ENCODE data around the gene SIMC1.

SIMC1 gene

DNA sequence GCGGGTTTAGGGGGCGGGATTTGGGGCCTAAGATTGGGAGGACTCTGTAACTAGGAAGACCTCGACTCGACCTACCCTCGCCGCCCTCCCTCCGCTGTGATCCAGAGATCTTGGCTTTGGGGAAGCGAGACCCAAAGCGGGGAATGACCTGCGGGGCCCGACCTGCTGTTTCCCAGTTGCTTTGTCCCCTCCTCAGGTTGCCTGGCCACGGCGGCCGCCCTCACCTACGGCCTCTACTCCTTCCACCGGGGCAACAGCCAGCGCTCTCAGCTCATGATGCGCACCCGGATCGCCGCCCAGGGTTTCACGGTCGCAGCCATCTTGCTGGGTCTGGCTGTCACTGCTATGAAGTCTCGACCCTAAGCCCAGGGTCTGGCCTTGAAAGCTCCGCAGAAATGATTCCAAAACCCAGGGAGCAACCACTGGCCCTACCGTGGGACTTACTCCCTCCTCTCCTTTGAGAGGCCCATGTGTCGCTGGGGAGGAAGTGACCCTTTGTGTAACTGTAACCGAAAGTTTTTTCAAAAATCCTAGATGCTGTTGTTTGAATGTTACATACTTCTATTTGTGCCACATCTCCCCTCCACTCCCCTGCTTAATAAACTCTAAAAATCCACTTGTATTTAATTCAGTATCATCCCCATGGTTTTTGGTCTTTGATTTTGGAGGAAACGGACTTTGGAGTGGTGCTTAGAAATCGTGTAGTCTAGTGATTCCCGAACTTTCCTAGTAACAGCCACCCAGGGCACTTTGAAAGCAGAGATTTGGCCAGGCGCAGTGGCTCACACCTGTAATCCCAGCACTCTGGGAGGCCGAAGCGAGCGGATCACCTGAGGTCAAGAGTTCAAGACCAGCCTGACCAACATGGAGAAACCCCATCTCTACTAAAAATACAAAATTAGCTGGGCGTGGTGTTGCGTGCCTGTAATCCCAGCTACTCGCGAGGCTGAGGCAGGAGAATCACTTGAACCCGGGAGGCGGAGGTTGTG is 151.2 kb downstream of the SIMC1 start:
- DNase-seq = no peak

DNA sequence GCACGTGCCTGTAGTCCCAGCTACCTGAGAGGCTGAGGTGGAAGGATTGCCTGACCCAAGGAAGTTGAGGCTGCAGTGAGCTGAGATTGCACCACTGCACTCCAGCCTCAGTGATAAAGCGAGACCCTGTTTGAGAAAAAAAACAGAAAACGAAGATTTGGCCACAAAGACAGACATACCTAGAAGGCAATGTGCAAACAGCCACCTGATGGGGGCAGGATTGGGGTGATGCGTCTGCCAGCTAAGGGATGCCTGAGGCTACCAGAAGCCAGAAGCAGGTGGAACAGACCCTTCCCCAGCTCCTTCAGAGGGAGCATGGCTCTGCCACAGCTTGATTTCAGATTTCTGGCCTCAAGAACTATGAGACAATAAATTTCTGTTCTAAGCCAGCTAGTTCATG is 153.3 kb downstream of the SIMC1 start:
- DNase-seq = no peak

DNA sequence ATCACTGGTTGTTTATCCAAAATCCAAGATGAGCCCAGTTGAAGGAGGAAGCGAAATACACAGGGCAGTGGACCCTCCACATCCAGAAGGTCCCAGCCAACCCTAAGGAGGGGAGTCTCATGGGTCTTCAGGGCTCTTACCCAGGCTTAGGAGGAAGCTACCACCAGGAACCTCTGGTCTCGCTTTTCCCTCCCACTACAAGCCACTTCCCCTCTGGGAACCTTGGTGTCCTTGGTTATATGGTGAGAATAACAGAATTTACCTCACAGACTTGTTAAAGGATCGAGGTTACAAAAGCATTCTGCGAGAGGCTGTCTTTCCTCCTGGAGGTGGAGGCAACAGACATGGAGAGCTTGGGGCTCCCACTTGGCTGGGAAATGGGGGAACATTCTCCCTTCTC is 153.8 kb downstream of the SIMC1 start:
- no peak for DNase-seq

DNA sequence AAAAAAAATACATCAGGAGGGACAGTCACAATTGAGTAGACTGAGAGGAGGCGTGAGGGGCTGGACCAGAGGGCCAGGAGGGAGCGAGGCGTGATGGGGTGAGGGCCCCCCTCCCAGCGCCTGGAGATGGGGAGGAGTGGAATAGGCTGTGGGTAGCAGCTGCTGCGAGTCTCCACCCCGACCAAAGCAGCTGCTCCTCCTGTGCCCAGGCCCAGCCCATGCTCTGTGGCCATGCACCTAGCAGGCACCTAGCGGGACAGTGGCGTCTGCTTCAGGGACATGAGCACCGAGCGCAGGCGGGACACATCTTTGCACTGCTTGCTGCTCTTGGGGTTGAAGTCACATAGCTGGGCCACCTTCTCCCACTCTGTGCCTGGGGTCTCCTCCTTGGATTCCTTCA is 154.3 kb downstream of the SIMC1 start:
- DNase-seq = no peak

DNA sequence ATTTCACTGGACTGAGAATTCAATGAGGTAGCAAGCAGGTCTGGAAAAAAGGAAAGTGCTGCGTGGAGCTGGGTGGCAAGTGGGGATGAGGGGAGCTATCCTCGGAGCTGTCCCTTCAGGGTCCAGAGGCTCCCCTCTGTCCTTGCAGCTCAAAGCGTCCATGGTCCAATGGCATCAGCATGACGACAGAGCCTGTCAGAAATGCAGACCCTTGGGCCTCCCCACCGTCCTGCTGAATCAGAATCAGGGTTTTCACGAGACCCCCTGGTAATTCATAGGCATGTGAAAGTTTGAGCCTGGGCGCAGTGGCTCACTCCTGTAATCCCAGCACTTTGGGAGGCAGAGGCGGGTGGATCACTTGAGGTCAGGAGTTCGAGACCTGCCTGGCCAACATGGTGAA is 155.9 kb downstream of the SIMC1 start:
- DNase-seq = no peak

DNA sequence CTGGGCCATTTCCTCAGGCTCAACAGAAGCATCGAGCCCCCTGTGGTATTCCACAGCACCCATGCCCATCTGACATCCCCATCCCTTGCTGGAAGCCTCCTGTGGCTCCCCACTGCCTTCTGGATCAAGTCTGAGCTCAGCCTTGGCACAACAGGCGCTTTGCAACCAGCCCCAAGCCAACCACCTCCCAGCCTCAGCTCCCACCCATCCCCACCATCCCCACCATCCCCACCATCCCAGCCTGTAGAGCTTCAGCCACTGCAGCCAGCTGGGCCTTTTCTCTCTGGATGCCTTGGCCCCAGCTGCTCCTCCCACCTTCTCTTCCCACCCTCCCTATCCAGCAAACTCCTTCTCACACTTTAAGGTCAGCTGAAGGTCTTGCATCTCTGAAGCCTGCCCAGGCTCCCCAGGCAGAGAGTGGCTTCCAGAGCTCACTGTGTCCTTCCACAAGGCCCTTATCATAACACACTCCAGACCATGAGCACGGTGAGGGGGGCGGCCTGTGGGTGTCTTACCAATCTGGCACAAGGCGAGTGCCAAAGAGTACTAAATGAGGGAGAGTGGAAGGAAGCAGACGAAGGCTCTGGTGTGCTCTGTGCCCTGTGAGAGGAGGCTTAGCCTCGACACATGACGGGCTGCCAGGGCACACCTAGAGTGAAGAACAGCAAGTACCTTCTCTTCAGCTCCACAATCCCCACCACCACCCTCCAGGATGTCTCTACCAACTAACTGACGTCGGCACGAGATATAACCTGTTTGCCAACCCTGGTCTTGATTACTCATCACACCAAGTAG is 156.9 kb downstream of the SIMC1 start:
- DNase-seq = no peak
